BE2C (cell line): ENCODE results near the gene GPATCH1.
"Not testable (repeated sequence)": the region's sequence is repeated elsewhere in the genome, so short reads cannot be mapped to it uniquely, and the experiment has no call there.

Experiments used
- DNase-seq: peaks from one replicate; pipeline ENCODE4 v3.0.0-alpha.2; 2020
- H3K27me3 ChIP-seq: fragments of 250-450 bp; sonication (Bioruptor Pico); 2 replicates; pipeline ENCODE4 v1.5.1; 2020; ENCODE audit warnings: mild to moderate bottlenecking
- H3K36me3 ChIP-seq: fragments of 250-450 bp; sonication (Bioruptor Pico); 2 replicates; pipeline ENCODE4 v1.5.1; 2020; ENCODE audit warnings: mild to moderate bottlenecking
- H3K4me1 ChIP-seq: fragments of 250-450 bp; sonication (Bioruptor Pico); 2 replicates; pipeline ENCODE4 v1.5.1; 2020
- H3K4me3 ChIP-seq: 2 replicates; pipeline ENCODE4 v1.5.1; 2011; ENCODE audit warnings: low read depth, low read length
- H3K9me3 ChIP-seq: fragments of 250-450 bp; sonication (Bioruptor Pico); 2 replicates; pipeline ENCODE4 v1.5.1; 2020
- CTCF ChIP-seq: IDR thresholded peaks from 2 replicates; pipeline ENCODE4 v1.5.1; 2012; ENCODE audit warnings: mild to moderate bottlenecking, low read depth, low read length

GPATCH1 gene

GRCh38 chr19:33146209-33146608 lies 65.2 kb downstream of the GPATCH1 start:
- H3K27me3 ChIP-seq, result no peaks in the 10 kb centered on the region
- no peak for TF ChIP-seq CTCF
- H3K9me3 ChIP-seq, result no peaks in the 10 kb centered on the region
- no peaks in the 10 kb centered on the region for H3K36me3 ChIP-seq
- no peak overlapping the region for H3K4me3 ChIP-seq
- no peaks in the 10 kb centered on the region; the same call in 1 of the 2 replicates for H3K4me1 ChIP-seq
- DNase-seq, result no peak

- Histone ChIP-seq H3K4me3 (no peak overlapping the region), H3K4me1 (no peaks in the 10 kb centered on the region; the same call in 1 of the 2 replicates), H3K36me3 (no peaks in the 10 kb centered on the region), H3K9me3 (no peaks in the 10 kb centered on the region), H3K27me3 (no peaks in the 10 kb centered on the region)
- DNase-seq, result no peak
- no peak for TF ChIP-seq CTCF
Measured at GRCh38 chr19:33147538-33147937, 66.6 kb downstream of the GPATCH1 start.

- Histone ChIP-seq H3K9me3 (no peaks in the 10 kb centered on the region), H3K4me3 (no peak overlapping the region), H3K4me1 (no peaks in the 10 kb centered on the region), H3K36me3 (no peaks in the 10 kb centered on the region), H3K27me3 (no peaks in the 10 kb centered on the region)
- TF ChIP-seq CTCF, result no peak
- no peak for DNase-seq
Measured at GRCh38 chr19:33150852-33151518, 70.0 kb downstream of the GPATCH1 start.

- Histone ChIP-seq H3K4me3 (no peak overlapping the region), H3K4me1 (no peaks in the 10 kb centered on the region), H3K27me3 (no peaks in the 10 kb centered on the region), H3K36me3 (no peaks in the 10 kb centered on the region), H3K9me3 (no peaks in the 10 kb centered on the region)
- no peak for DNase-seq
- no peak for TF ChIP-seq CTCF
Measured at GRCh38 chr19:33152176-33152575, 71.2 kb downstream of the GPATCH1 start.

- H3K4me1 ChIP-seq, H3K4me3 ChIP-seq, H3K36me3 ChIP-seq, H3K27me3 ChIP-seq, H3K9me3 ChIP-seq, DNase-seq: not testable (repeated sequence)
Measured at GRCh38 chr19:33152625-33153024, 71.6 kb downstream of the GPATCH1 start.

- H3K9me3 ChIP-seq, H3K4me1 ChIP-seq, H3K36me3 ChIP-seq, DNase-seq, H3K4me3 ChIP-seq, H3K27me3 ChIP-seq: not testable (repeated sequence)
Measured at GRCh38 chr19:33154313-33154712, 73.3 kb downstream of the GPATCH1 start.

GRCh38 chr19:33156334-33156733 lies 75.4 kb downstream of the GPATCH1 start:
- Histone ChIP-seq H3K4me3 (no peak overlapping the region), H3K36me3 (no peaks in the 10 kb centered on the region), H3K4me1 (no peaks in the 10 kb centered on the region), H3K9me3 (no peaks in the 10 kb centered on the region), H3K27me3 (no peaks in the 10 kb centered on the region)
- no peak for DNase-seq
- no peak for TF ChIP-seq CTCF
